K562 (cell line): ENCODE measurements around the gene TRIM65. TPM values are rescaled to one million over a fixed set of nuclear protein-coding genes. Genes with fewer than 3 reads are reported as not detected.

ENCODE experiments used
- ATAC-seq: fragments of 200-7000 bp; cut with Tn5 transposase; 3 replicates; pipeline ENCODE4 v1.9.1; 2020; ENCODE audit warnings: moderate library complexity
- BruUV-seq: library from RNA; stranded (reverse); fragments of 400-500 nt; replicated peaks from 2 replicates; lab custom pipeline; 2021; lab: Mats Ljungman, UMichigan
- CTCF ChIA-PET: fragments of 300-600 bp; formaldehyde crosslinking; extraction: SDS; loops from one replicate; lab custom pipeline; 2021; ENCODE audit warnings: low intra/inter-chr PET ratio; lab: Yijun Ruan, JAX
- POLR2A ChIA-PET: fragments of 300-600, 350-650 bp; sonication (Branson Sonifier 250); formaldehyde crosslinking; extraction: SDS; loops from one replicate; lab custom pipeline; 2021; ENCODE audit warnings: antibody characterized with exemption, inconsistent platforms; lab: Yijun Ruan, JAX
- DNase-seq, 4 experiments: peaks; one replicate each; pipeline versions ENCODE4 v3.0.0 to v3.0.0-alpha.2; 2011 to 2018; ENCODE audit warnings: low spot score in 3 of 4, mixed read lengths in 3 of 4; ENCODE audit errors: extremely low read depth in 1 of 4
- FAIRE-seq: peaks from 2 replicates; lab custom pipeline; 2011; peaks lifted over from hg19 to GRCh38; lab: Jason Lieb, UNC
- H2AFZ ChIP-seq: 2 replicates; pipeline ENCODE4 v1.6.0; 2011; ENCODE audit warnings: low read depth, low read length, control low read depth, inconsistent platforms
- H3K27ac ChIP-seq: fragments of 200-600 bp; 3 replicates; pipeline ENCODE4 v1.8.0; 2011; ENCODE audit warnings: low read depth, mild to moderate bottlenecking, control low read depth, inconsistent platforms, low read length, moderate library complexity, mixed read lengths; ENCODE audit errors: extremely low read depth
- H3K27me3 ChIP-seq, 2 experiments: fragments of 300-600 bp in 1 of 2; 2 replicates in 1 of 2; 3 replicates in 1 of 2; pipeline versions ENCODE4 v1.6.0 to v1.8.0; 2011; ENCODE audit warnings: inconsistent platforms in 2 of 2, low read length in 2 of 2, mild to moderate bottlenecking in 1 of 2, mixed read lengths in 1 of 2, moderate library complexity in 1 of 2; ENCODE audit not compliant: control insufficient read depth in 2 of 2, insufficient read depth in 2 of 2
- H3K36me3 ChIP-seq: fragments of 300-600 bp; 3 replicates; pipeline ENCODE4 v1.8.0; 2011; ENCODE audit warnings: mild to moderate bottlenecking, low read length, inconsistent platforms; ENCODE audit not compliant: control insufficient read depth, insufficient read depth
- H3K4me1 ChIP-seq, 2 experiments: fragments of 200-600 bp in 1 of 2; replicated peaks in 1 of 2; 2 replicates in 1 of 2; 3 replicates in 1 of 2; pipeline versions ENCODE4 v1.5.1 to v1.8.0; 2011; ENCODE audit warnings: inconsistent platforms in 2 of 2, low read length in 2 of 2, mild to moderate bottlenecking in 1 of 2, mixed read lengths in 1 of 2, moderate library complexity in 1 of 2; ENCODE audit not compliant: control insufficient read depth in 2 of 2, insufficient read depth in 2 of 2
- H3K4me2 ChIP-seq: 2 replicates; pipeline ENCODE4 v1.6.1; 2011; ENCODE audit warnings: low read length, control low read depth, inconsistent platforms, mixed read lengths; ENCODE audit not compliant: insufficient read depth
- H3K4me3 ChIP-seq: fragments of 200-600 bp; sonication (generic), shearing (Covaris generic); 2 replicates; pipeline ENCODE4 v1.5.1; 2016; ENCODE audit warnings: control low read depth, inconsistent platforms
- H3K79me2 ChIP-seq: fragments of 200-600 bp; 3 replicates; pipeline ENCODE4 v1.8.0; 2011; ENCODE audit warnings: low read length, inconsistent platforms; ENCODE audit not compliant: control insufficient read depth, insufficient read depth
- H3K9ac ChIP-seq, 2 experiments: 2 replicates each; pipeline versions ENCODE4 v1.6.0 to v1.6.1; 2011; ENCODE audit warnings: low read depth in 2 of 2, low read length in 2 of 2, control low read depth in 1 of 2, inconsistent platforms in 1 of 2, mild to moderate bottlenecking in 1 of 2, mixed read lengths in 1 of 2; ENCODE audit not compliant: insufficient read depth in 1 of 2
- H3K9me1 ChIP-seq: one replicate; pipeline ENCODE4 v1.6.0; 2011; ENCODE audit warnings: inconsistent platforms, mild to moderate bottlenecking, low read length, moderate library complexity; ENCODE audit not compliant: control insufficient read depth, insufficient read depth
- H3K9me3 ChIP-seq: replicated peaks from 2 replicates; pipeline ENCODE4 v1.5.1; 2011; ENCODE audit warnings: low read depth, low read length, inconsistent platforms; ENCODE audit not compliant: control insufficient read depth, insufficient read depth
- H4K20me1 ChIP-seq: replicated peaks from 2 replicates; pipeline ENCODE4 v1.6.1; 2011; ENCODE audit warnings: low read length, inconsistent platforms, mixed read lengths; ENCODE audit not compliant: control insufficient read depth, insufficient read depth
- ATF3 ChIP-seq, 2 experiments: fragments of 450-650 bp in 1 of 2; sonication (generic) in 1 of 2; formaldehyde crosslinking in 1 of 2; IDR thresholded peaks in 1 of 2; conservative IDR thresholded peaks in 1 of 2; 2 replicates each; pipeline versions ENCODE4 v1.6.1 to v1.8.1; 2016 to 2023; ENCODE audit warnings: mild to moderate bottlenecking in 2 of 2, moderate library complexity in 2 of 2, inconsistent platforms in 1 of 2, missing genetic modification reagents in 1 of 2
- BCLAF1 ChIP-seq, 2 experiments: fragments of 450-650 bp in 1 of 2; IDR thresholded peaks; 2 replicates each; pipeline ENCODE4 v1.6.1; 2011 to 2017; ENCODE audit warnings: low read depth in 2 of 2, antibody characterized with exemption in 1 of 2, borderline replicate concordance in 1 of 2, low read length in 1 of 2, mild to moderate bottlenecking in 1 of 2, mixed read lengths in 1 of 2; ENCODE audit not compliant: control insufficient read depth in 1 of 2
- BRF2 ChIP-seq: IDR thresholded peaks from 3 replicates; pipeline ENCODE4 v1.6.1; 2011; ENCODE audit warnings: borderline replicate concordance, mild to moderate bottlenecking; ENCODE audit not compliant: insufficient read length, insufficient read depth
- CBFA2T2 ChIP-seq: fragments of 450-650 bp; conservative IDR thresholded peaks from 2 replicates; pipeline ENCODE4 v1.6.1; 2017; ENCODE audit warnings: mild to moderate bottlenecking
- CBFB ChIP-seq: sonication (generic); formaldehyde crosslinking; IDR thresholded peaks from 2 replicates; pipeline ENCODE4 v1.4.0; 2020; ENCODE audit warnings: mild to moderate bottlenecking, missing genetic modification reagents
- NCOA1 ChIP-seq: fragments of 450-650 bp; IDR thresholded peaks from 2 replicates; pipeline ENCODE4 v1.6.1; 2016; ENCODE audit warnings: low read depth
- POLR2G ChIP-seq: fragments of 200-400 bp; formaldehyde crosslinking; IDR thresholded peaks from 2 replicates; pipeline ENCODE4 v1.6.1; 2017; ENCODE audit warnings: low read depth, mild to moderate bottlenecking, antibody characterized with exemption, low read length, moderate library complexity
- RAD21 ChIP-seq, 2 experiments: fragments of 250-450 bp in 1 of 2; fragments of 450-650 bp in 1 of 2; sonication (Bioruptor Pico) in 1 of 2; formaldehyde crosslinking in 1 of 2; IDR thresholded peaks in 1 of 2; conservative IDR thresholded peaks in 1 of 2; 2 replicates each; pipeline versions ENCODE4 v1.4.0 to v1.8.0; 2020 to 2022; ENCODE audit warnings: mild to moderate bottlenecking in 2 of 2, moderate library complexity in 1 of 2
- RFX5 ChIP-seq: IDR thresholded peaks from 2 replicates; pipeline ENCODE4 v1.6.1; 2011; ENCODE audit warnings: low read depth, mild to moderate bottlenecking, improper control_type of control experiment, low read length
- TFAP4 ChIP-seq: sonication (generic); formaldehyde crosslinking; IDR thresholded peaks from 2 replicates; pipeline ENCODE4 v1.8.0; 2022; ENCODE audit warnings: missing genetic modification reagents, mild to moderate bottlenecking, moderate library complexity, borderline replicate concordance
- ZBTB43 ChIP-seq: sonication (generic); formaldehyde crosslinking; IDR thresholded peaks from 2 replicates; pipeline ENCODE4 v1.8.0; 2023; ENCODE audit warnings: mild to moderate bottlenecking, missing genetic modification reagents
- ZNF212 ChIP-seq: fragments of 450-650 bp; formaldehyde crosslinking; IDR thresholded peaks from 2 replicates; pipeline ENCODE4 v1.4.0; 2020; ENCODE audit warnings: mild to moderate bottlenecking
- ZNF668 ChIP-seq: fragments of 250-450 bp; sonication (Bioruptor Pico); IDR thresholded peaks from 2 replicates; pipeline ENCODE4 v1.8.0; 2022; ENCODE audit warnings: mild to moderate bottlenecking, inconsistent platforms
- WGBS: fragments of 100-300 bp; shearing (Covaris generic); methylation state at CpG from one replicate; pipeline ENCODE4 v1.1.6; 2016; ENCODE audit warnings: low coverage, mixed read lengths; ENCODE audit not compliant: insufficient coverage; ENCODE audit errors: missing lambda C conversion rate; 5-methylcytosine and 5-hydroxymethylcytosine counted together
- in situ Hi-C: fragments of 300-500 bp; cut with MboI; formaldehyde crosslinking; loops from 4 replicates; pipeline ENCODE4 v1.15.0; 2018; ENCODE audit warnings: inconsistent platforms, mixed read lengths
- intact Hi-C: fragments of 100-400 bp; cut with micrococcal nuclease; formaldehyde crosslinking; loops from 2 replicates; pipeline ENCODE4 v1.14.2; 2022
- polyA plus RNA-seq, 8 experiments: library from polyadenylated mRNA; depleted of rRNA in 4 of 8; stranded (reverse) in 5 of 8; unstranded in 3 of 8; fragments of >200 nt; fragmentation: Nextera tagmentation in 2 of 8; fragmentation: Illumina TruSeq in 1 of 8; extraction: Ambion mirVana in 2 of 8; extraction: Trizol in 1 of 8; gene quantifications; 2 replicates each; pipeline versions ENCODE4 v1.2.1 to v1.2.3, GENCODE V29; 2011 to 2014; ENCODE audit warnings: inconsistent platforms in 1 of 8, missing spikeins in 1 of 8
- total RNA-seq, 7 experiments: library from RNA; depleted of rRNA in 6 of 7; stranded (reverse); fragments of >200 nt in 6 of 7; fragmentation: Illumina TruSeq in 2 of 7; extraction: Trizol in 2 of 7; gene quantifications; 2 replicates each; pipeline versions ENCODE4 v1.2.1 to v1.2.3, GENCODE V29; 2011 to 2021; ENCODE audit warnings: low replicate concordance in 1 of 7

TRIM65 gene
- total and polyA plus RNA-seq, 9 of the 15 experiments (the other 6 are each of a cell fraction or from before 2014, with no cell fraction given), result 2.8 to 45.7 (median 22.9) TPM

- Histone ChIP-seq H3K9me1 (no peaks in the 10 kb centered on the region), H3K36me3 (no peaks in the 10 kb centered on the region), H3K4me1 (peaks cover 22 to 34% of the 10 kb centered on the region in 2 experiments), H3K79me2 (no peaks in the 10 kb centered on the region), H4K20me1 (no peaks in the 10 kb centered on the region), H2AFZ (peak overlapping the region; percentile 73), H3K27me3 (no peaks in the 10 kb centered on the region), H3K27ac (peak overlapping the region; percentile 42; the same call in 1 of the 3 replicates), H3K9ac (peak overlapping the region; percentile 13; a peak in 2 of 4 replicates), H3K4me2 (peak overlapping the region; percentile 29), H3K4me3 (no peak overlapping the region), H3K9me3 (no peaks in the 10 kb centered on the region)
- peak in 3 of 4 experiments; percentile 38 to 58 (median 49) for DNase-seq
- CTCF ChIA-PET, result no interaction called here
- BruUV-seq, result no TSS peak
- peak; percentile 76 for ATAC-seq
- WGBS, result 40% methylated on average over 8 of the region's 8 CpGs
- in situ Hi-C loops (no loop called here), intact Hi-C loops (no loop called here)
- POLR2A ChIA-PET, result interaction anchor here (0.6 to 1.3 kb wide), 7 partner anchors 8 to 116 kb away, joined by 3 to 9 read pairs (median 3); partner anchors contain the start of gene WBP2
- FAIRE-seq, result peak; percentile 49
- TF ChIP-seq CBFB (CRISPR knock-in tag) (no peak), RFX5 (no peak), ATF3 (IDR thresholded peaks at IDR 0.05) (no peak), ATF3 (CRISPR knock-in tag; conservative IDR thresholded peaks at IDR 0.05) (no peak), ZNF212 (CRISPR knock-in tag) (no peak), RAD21 (CRISPR knock-in tag; conservative IDR thresholded peaks at IDR 0.05 in 1 of 2, IDR thresholded peaks at IDR 0.05 in 1 of 2) (peak in 1 of 2 experiments; percentile 27; a peak in 2 of 4 replicates), TFAP4 (CRISPR knock-in tag) (peak; percentile 40; the same call in 1 of the 2 replicates), POLR2G (no peak), NCOA1 (no peak), ZNF668 (no peak), ZBTB43 (CRISPR knock-in tag) (no peak), BRF2 (no peak), BCLAF1 (IDR thresholded peaks at IDR 0.05; ENCODE audit: borderline replicate concordance in 1 of 2, control insufficient read depth in 1 of 2, low read depth in 2 of 2, low read length in 1 of 2) (no peak), CBFA2T2 (no peak)
These were observed 32.3 kb downstream of the TRIM65 start for GRCh38 chr17:75864448-75864871.
